SK-N-SH (cell line): ENCODE measurements around the gene ORC5. TPM values are rescaled to one million over a fixed set of nuclear protein-coding genes. Genes with fewer than 3 reads are reported as not detected.

Experiments used
- CTCF ChIA-PET: fragments of 300-600, 350-600 bp; formaldehyde crosslinking; extraction: SDS; loops from one replicate; lab custom pipeline; 2021; lab: Yijun Ruan, JAX
- POLR2A ChIA-PET: fragments of 350-600 bp; sonication (Branson Sonifier 250); formaldehyde crosslinking; extraction: SDS; loops from one replicate; lab custom pipeline; 2020; ENCODE audit warnings: antibody characterized with exemption, inconsistent platforms; lab: Yijun Ruan, JAX
- DNase-seq: peaks from one replicate; pipeline ENCODE4 v3.0.0; 2012
- H2AFZ ChIP-seq: fragments of 200-600 bp; sonication (generic); 2 replicates; pipeline ENCODE4 v1.8.1; 2016; ENCODE audit warnings: antibody characterized with exemption, mild to moderate bottlenecking, low read depth
- H3F3A ChIP-seq: fragments of 200-600 bp; sonication (generic); replicated peaks from 2 replicates; pipeline ENCODE3; 2016; ENCODE audit warnings: antibody characterized with exemption, mild to moderate bottlenecking; ENCODE audit not compliant: insufficient read depth
- H3K27ac ChIP-seq, 2 experiments: fragments of 200-500 bp in 1 of 2; fragments of 200-600 bp in 1 of 2; sonication (Bioruptor generic) in 1 of 2; sonication (generic), shearing (Covaris generic) in 1 of 2; 2 replicates each; pipeline versions ENCODE4 v1.5.1 to v1.6.1; 2014 to 2016; ENCODE audit warnings: low read depth in 2 of 2, inconsistent platforms in 1 of 2, low read length in 1 of 2, mild to moderate bottlenecking in 1 of 2, mixed read lengths in 1 of 2
- H3K27me3 ChIP-seq: fragments of 200-600 bp; sonication (generic), shearing (Covaris generic); 2 replicates; pipeline ENCODE4 v1.6.1; 2016; ENCODE audit warnings: mixed run types; ENCODE audit not compliant: insufficient read depth
- H3K36me3 ChIP-seq, 2 experiments: fragments of 200-500 bp in 1 of 2; fragments of 200-600 bp in 1 of 2; sonication (Bioruptor generic) in 1 of 2; sonication (generic) in 1 of 2; replicated peaks in 1 of 2; 2 replicates each; pipeline versions ENCODE3 to v1.5.1; 2014 to 2016; ENCODE audit warnings: low read length in 1 of 2, mild to moderate bottlenecking in 1 of 2; ENCODE audit not compliant: insufficient read depth in 2 of 2, control insufficient read depth in 1 of 2
- H3K4me1 ChIP-seq, 2 experiments: fragments of 200-500 bp in 1 of 2; fragments of 200-600 bp in 1 of 2; sonication (Bioruptor generic) in 1 of 2; sonication (generic), shearing (Covaris generic) in 1 of 2; 2 replicates each; pipeline versions ENCODE4 v1.5.1 to v1.6.1; 2014 to 2016; ENCODE audit warnings: low read depth in 1 of 2, low read length in 1 of 2, mixed run types in 1 of 2; ENCODE audit not compliant: insufficient read depth in 2 of 2, control insufficient read depth in 1 of 2
- H3K4me2 ChIP-seq: fragments of 200-600 bp; sonication (generic), shearing (Covaris generic); 2 replicates; pipeline ENCODE4 v1.6.1; 2017; ENCODE audit warnings: mixed run types
- H3K4me3 ChIP-seq, 2 experiments: fragments of 200-500 bp in 1 of 2; fragments of 200-600 bp in 1 of 2; sonication (Bioruptor generic) in 1 of 2; sonication (generic), shearing (Covaris generic) in 1 of 2; 2 replicates each; pipeline versions ENCODE4 v1.5.1 to v1.8.1; 2014 to 2016; ENCODE audit warnings: low read depth in 2 of 2, inconsistent platforms in 1 of 2, low read length in 1 of 2, mild to moderate bottlenecking in 1 of 2, mixed read lengths in 1 of 2, moderate library complexity in 1 of 2
- H3K79me2 ChIP-seq: fragments of 200-600 bp; sonication (generic); 2 replicates; pipeline ENCODE4 v1.8.1; 2017; ENCODE audit warnings: mild to moderate bottlenecking; ENCODE audit not compliant: insufficient read depth
- H3K9ac ChIP-seq: fragments of 200-600 bp; sonication (generic); 2 replicates; pipeline ENCODE4 v1.6.1; 2017; ENCODE audit warnings: mixed run types
- H3K9me2 ChIP-seq: fragments of 200-600 bp; sonication (generic); 2 replicates; pipeline ENCODE4 v1.6.1; 2017; ENCODE audit warnings: mixed run types
- H3K9me3 ChIP-seq: fragments of 200-600 bp; sonication (generic); 2 replicates; pipeline ENCODE4 v1.6.1; 2017; ENCODE audit warnings: mixed run types, mild to moderate bottlenecking, moderate library complexity
- H4K20me1 ChIP-seq: fragments of 200-600 bp; sonication (generic); 2 replicates; pipeline ENCODE4 v1.6.1; 2017; ENCODE audit warnings: mild to moderate bottlenecking, mixed run types; ENCODE audit not compliant: insufficient read depth
- CTCF ChIP-seq: fragments of 200-600 bp; sonication (generic); IDR thresholded peaks from 2 replicates; pipeline ENCODE4 v1.6.1; 2017; ENCODE audit warnings: antibody characterized with exemption, mild to moderate bottlenecking, moderate library complexity
- ELF1 ChIP-seq: IDR thresholded peaks from 2 replicates; pipeline ENCODE4 v1.4.0; 2012
- FOXJ3 ChIP-seq: sonication (generic); formaldehyde crosslinking; IDR thresholded peaks from 2 replicates; pipeline ENCODE4 v1.5.1; 2020; ENCODE audit warnings: mild to moderate bottlenecking, missing genetic modification reagents
- MEF2A ChIP-seq: IDR thresholded peaks from 2 replicates; pipeline ENCODE4 v1.4.0; 2012; ENCODE audit warnings: low read depth, borderline replicate concordance
- TCF12 ChIP-seq: IDR thresholded peaks from 2 replicates; pipeline ENCODE4 v1.4.0; 2012
- TEAD4 ChIP-seq: IDR thresholded peaks from 2 replicates; pipeline ENCODE4 v1.4.0; 2012; ENCODE audit warnings: mild to moderate bottlenecking, borderline replicate concordance; ENCODE audit not compliant: insufficient read depth
- WGBS: methylation state at CpG from one replicate; pipeline ENCODE4 v1.1.6; 2017; ENCODE audit warnings: low lambda C conversion rate; 5-methylcytosine and 5-hydroxymethylcytosine counted together
- polyA plus RNA-seq, 3 experiments: library from polyadenylated mRNA; depleted of rRNA; stranded (reverse); fragments of >200 nt; gene quantifications; 2 replicates each; pipeline ENCODE4 v1.2.3, GENCODE V29; 2012
- TF ChIP-seq, protein P1 (sequence below): IDR thresholded peaks from 2 replicates; pipeline ENCODE4 v1.6.1; 2012; ENCODE audit warnings: mild to moderate bottlenecking, low read depth, low read length, moderate library complexity
- TF ChIP-seq, protein P2 (sequence below): fragments of 150-350 bp; IDR thresholded peaks from 2 replicates; pipeline ENCODE4 v1.6.1; 2017; ENCODE audit warnings: antibody characterized with exemption, low read length, low read depth, borderline replicate concordance

ORC5 gene
- polyA plus RNA-seq, 1 of the 3 experiments (the other 2 are of a cell fraction), result 4.7 TPM

DNA sequence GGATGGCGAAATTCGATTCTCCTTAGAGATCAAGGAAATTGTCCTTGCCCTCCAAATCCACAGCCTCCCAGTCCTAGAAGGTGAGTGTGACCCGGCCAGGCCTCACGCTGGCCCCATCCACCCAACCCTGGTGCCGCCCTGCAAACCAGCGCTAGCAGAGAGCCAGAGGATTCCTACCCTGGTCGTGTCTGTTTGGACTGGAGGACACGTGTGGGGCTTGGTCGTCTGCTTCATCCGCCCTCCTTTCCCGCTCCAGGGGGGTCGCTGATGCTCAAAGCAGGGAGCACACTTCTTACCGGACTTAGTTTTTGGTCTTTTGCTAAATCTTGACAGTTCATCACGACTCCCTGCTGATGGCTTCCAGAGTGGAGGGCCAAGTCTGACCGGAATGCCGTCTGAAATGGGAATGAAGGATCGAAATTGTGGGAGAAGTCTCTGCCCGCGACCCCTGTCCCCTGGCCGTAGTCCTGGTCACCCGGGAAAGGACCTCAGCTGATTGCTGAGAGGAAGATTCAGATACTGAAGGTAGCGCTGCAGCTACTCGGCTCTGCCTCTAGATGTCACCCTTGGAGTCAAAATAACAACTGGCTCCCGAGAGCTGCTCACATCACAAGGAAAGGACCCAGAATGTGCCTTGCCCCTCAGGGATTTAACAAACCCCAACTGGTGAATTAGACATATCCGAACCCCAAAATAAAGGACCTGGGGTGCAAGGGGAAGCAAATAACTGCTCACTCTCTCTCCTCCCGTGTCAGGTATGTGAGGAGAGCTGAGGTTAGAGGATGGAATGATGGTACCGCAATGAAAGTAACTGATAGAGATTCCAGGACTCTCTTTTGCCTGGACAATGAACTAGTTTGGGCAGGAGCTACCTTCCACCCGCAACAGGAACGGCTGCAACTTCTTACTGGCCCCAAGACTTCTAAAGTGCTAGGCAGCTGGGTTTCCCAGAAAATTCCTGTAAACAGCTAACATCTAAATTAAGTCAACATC lies 23.5 kb upstream of the ORC5 start (continued):
- TF ChIP-seq, protein P1, sequence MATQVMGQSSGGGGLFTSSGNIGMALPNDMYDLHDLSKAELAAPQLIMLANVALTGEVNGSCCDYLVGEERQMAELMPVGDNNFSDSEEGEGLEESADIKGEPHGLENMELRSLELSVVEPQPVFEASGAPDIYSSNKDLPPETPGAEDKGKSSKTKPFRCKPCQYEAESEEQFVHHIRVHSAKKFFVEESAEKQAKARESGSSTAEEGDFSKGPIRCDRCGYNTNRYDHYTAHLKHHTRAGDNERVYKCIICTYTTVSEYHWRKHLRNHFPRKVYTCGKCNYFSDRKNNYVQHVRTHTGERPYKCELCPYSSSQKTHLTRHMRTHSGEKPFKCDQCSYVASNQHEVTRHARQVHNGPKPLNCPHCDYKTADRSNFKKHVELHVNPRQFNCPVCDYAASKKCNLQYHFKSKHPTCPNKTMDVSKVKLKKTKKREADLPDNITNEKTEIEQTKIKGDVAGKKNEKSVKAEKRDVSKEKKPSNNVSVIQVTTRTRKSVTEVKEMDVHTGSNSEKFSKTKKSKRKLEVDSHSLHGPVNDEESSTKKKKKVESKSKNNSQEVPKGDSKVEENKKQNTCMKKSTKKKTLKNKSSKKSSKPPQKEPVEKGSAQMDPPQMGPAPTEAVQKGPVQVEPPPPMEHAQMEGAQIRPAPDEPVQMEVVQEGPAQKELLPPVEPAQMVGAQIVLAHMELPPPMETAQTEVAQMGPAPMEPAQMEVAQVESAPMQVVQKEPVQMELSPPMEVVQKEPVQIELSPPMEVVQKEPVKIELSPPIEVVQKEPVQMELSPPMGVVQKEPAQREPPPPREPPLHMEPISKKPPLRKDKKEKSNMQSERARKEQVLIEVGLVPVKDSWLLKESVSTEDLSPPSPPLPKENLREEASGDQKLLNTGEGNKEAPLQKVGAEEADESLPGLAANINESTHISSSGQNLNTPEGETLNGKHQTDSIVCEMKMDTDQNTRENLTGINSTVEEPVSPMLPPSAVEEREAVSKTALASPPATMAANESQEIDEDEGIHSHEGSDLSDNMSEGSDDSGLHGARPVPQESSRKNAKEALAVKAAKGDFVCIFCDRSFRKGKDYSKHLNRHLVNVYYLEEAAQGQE, result no peak
- no peak for TF ChIP-seq FOXJ3 (CRISPR knock-in tag)

GRCh38 chr7:104230606-104231005 lies 22.8 kb upstream of the ORC5 start:
- POLR2A ChIA-PET, result no interaction called here

More at GRCh38 chr7:104230606-104231005, 22.8 kb upstream of the ORC5 start:
- Histone ChIP-seq H2AFZ (no peak overlapping the region), H4K20me1 (no peaks in the 10 kb centered on the region), H3K4me3 (no peak overlapping the region), H3K27ac (no peak overlapping the region), H3K4me1 (peaks cover 0 to 13% of the 10 kb centered on the region in 2 experiments; a peak in 1 of 4 replicates), H3K27me3 (peaks cover 13% of the 10 kb centered on the region; the same call in 1 of the 2 replicates), H3F3A (no peaks in the 10 kb centered on the region), H3K9me2 (no peaks in the 10 kb centered on the region), H3K79me2 (no peaks in the 10 kb centered on the region), H3K4me2 (no peak overlapping the region), H3K9me3 (no peaks in the 10 kb centered on the region), H3K9ac (no peak overlapping the region), H3K36me3 (no peaks in the 10 kb centered on the region)
- no peak for TF ChIP-seq CTCF
- TF ChIP-seq ELF1, result no peak
- TF ChIP-seq MEF2A, result no peak
- TF ChIP-seq, protein P2, sequence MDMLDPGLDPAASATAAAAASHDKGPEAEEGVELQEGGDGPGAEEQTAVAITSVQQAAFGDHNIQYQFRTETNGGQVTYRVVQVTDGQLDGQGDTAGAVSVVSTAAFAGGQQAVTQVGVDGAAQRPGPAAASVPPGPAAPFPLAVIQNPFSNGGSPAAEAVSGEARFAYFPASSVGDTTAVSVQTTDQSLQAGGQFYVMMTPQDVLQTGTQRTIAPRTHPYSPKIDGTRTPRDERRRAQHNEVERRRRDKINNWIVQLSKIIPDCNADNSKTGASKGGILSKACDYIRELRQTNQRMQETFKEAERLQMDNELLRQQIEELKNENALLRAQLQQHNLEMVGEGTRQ, result no peak
- no peak for TF ChIP-seq TCF12
- no peak for TF ChIP-seq TEAD4
- CTCF ChIA-PET, result interaction anchor here (0.7 to 6.2 kb wide), 27 partner anchors 10 to 899 kb away, joined by 3 to 89 read pairs (median 9); partner anchors contain the start of gene ORC5
- 14% methylated on average over 4 of the region's 4 CpGs for WGBS
- peak; percentile 15 for DNase-seq
